H1 (cell line): Measurements from ENCODE around the gene SBK2. TPM values are rescaled to one million over a fixed set of nuclear protein-coding genes. Genes with fewer than 3 reads are reported as not detected.

Experiments used
- CTCF ChIA-PET: fragments of 300-600 bp; sonication (Branson Sonifier 250); formaldehyde crosslinking; loops from one replicate; lab custom pipeline; 2021; ENCODE audit not compliant: partially characterized antibody; lab: Charles Lee
- POLR2A ChIA-PET: fragments of 300-600 bp; sonication (Branson Sonifier 250); formaldehyde crosslinking; loops from one replicate; lab custom pipeline; 2021; ENCODE audit warnings: inconsistent platforms; ENCODE audit not compliant: partially characterized antibody; lab: Charles Lee
- DNase-seq, 2 experiments: peaks; one replicate each; pipeline versions ENCODE4 v3.0.0 to v3.0.0-alpha.2; 2010 to 2022; ENCODE audit warnings: low spot score in 2 of 2, low read depth in 1 of 2, mixed read lengths in 1 of 2
- FAIRE-seq: peaks from 2 replicates; lab custom pipeline; 2011; peaks lifted over from hg19 to GRCh38; lab: Jason Lieb, UNC
- H2AFZ ChIP-seq: 2 replicates; pipeline ENCODE4 v1.8.1; 2012; ENCODE audit warnings: low read length, inconsistent platforms
- H2AK5ac ChIP-seq: 2 replicates; pipeline ENCODE4 v1.6.1; 2013; ENCODE audit warnings: low read depth, low read length
- H2BK120ac ChIP-seq: replicated peaks from 2 replicates; pipeline ENCODE3; 2013; ENCODE audit warnings: low read depth, low read length, inconsistent platforms
- H2BK12ac ChIP-seq: 2 replicates; pipeline ENCODE4 v1.6.1; 2013; ENCODE audit warnings: low read depth, low read length
- H2BK15ac ChIP-seq: 2 replicates; pipeline ENCODE4 v1.6.1; 2013; ENCODE audit warnings: low read length
- H2BK20ac ChIP-seq: 2 replicates; pipeline ENCODE4 v1.6.1; 2013; ENCODE audit warnings: low read length
- H2BK5ac ChIP-seq: 2 replicates; pipeline ENCODE4 v1.6.1; 2013; ENCODE audit warnings: low read depth, low read length
- H3K14ac ChIP-seq: 2 replicates; pipeline ENCODE4 v1.6.1; 2013; ENCODE audit warnings: inconsistent platforms; ENCODE audit not compliant: insufficient read length
- H3K18ac ChIP-seq: 2 replicates; pipeline ENCODE4 v1.6.1; 2013; ENCODE audit warnings: low read length; ENCODE audit errors: extremely low read depth
- H3K23ac ChIP-seq: 2 replicates; pipeline ENCODE4 v1.6.1; 2013; ENCODE audit warnings: inconsistent platforms; ENCODE audit not compliant: insufficient read length
- H3K23me2 ChIP-seq: 2 replicates; pipeline ENCODE4 v1.6.1; 2013; ENCODE audit warnings: low read depth, low read length
- H3K27ac ChIP-seq: 2 replicates; pipeline ENCODE4 v1.6.1; 2011; ENCODE audit warnings: low read depth, low read length, inconsistent platforms
- H3K27me3 ChIP-seq, 4 experiments: replicated peaks in 1 of 4; 1 replicate in 1 of 4; 2 replicates in 3 of 4; pipeline versions ENCODE4 v1.6.1 to v1.8.1; 2011 to 2013; ENCODE audit warnings: low read length in 3 of 4, mild to moderate bottlenecking in 3 of 4, inconsistent platforms in 2 of 4, mixed read lengths in 2 of 4, moderate library complexity in 1 of 4; ENCODE audit not compliant: control insufficient read depth in 3 of 4, insufficient read depth in 3 of 4; ENCODE audit errors: extremely low read depth in 1 of 4
- H3K36me3 ChIP-seq, 4 experiments: 2 replicates each; pipeline versions ENCODE4 v1.6.1 to v1.8.1; 2011 to 2013; ENCODE audit warnings: mild to moderate bottlenecking in 4 of 4, low read length in 3 of 4, moderate library complexity in 2 of 4, control low read depth in 1 of 4, inconsistent platforms in 1 of 4; ENCODE audit not compliant: insufficient read depth in 4 of 4, control insufficient read depth in 2 of 4
- H3K4ac ChIP-seq: replicated peaks from 2 replicates; pipeline ENCODE3; 2013; ENCODE audit warnings: low read length, low read depth, mixed read lengths, inconsistent platforms; ENCODE audit not compliant: insufficient read length
- H3K4me1 ChIP-seq, 4 experiments: replicated peaks in 1 of 4; 1 replicate in 1 of 4; 2 replicates in 3 of 4; pipeline versions ENCODE4 v1.6.1 to v1.8.1; 2011 to 2013; ENCODE audit warnings: low read length in 3 of 4, inconsistent platforms in 2 of 4, mixed read lengths in 1 of 4; ENCODE audit not compliant: insufficient read depth in 4 of 4, control insufficient read depth in 3 of 4
- H3K4me2 ChIP-seq, 2 experiments: 2 replicates each; pipeline versions ENCODE4 v1.6.1 to v1.8.1; 2011 to 2013; ENCODE audit warnings: low read depth in 2 of 2, low read length in 2 of 2, control low read depth in 1 of 2, inconsistent platforms in 1 of 2, mild to moderate bottlenecking in 1 of 2; ENCODE audit not compliant: insufficient read depth in 1 of 2
- H3K4me3 ChIP-seq, 4 experiments: fragments of 200-600, 300-600 bp in 1 of 4; sonication (generic), shearing (Covaris generic), sonication (Bioruptor Twin) in 1 of 4; 2 replicates each; pipeline versions ENCODE4 v1.5.1 to v1.8.1; 2011 to 2016; ENCODE audit warnings: low read length in 4 of 4, low read depth in 3 of 4, control low read depth in 2 of 4, inconsistent platforms in 2 of 4, mild to moderate bottlenecking in 2 of 4, mixed read lengths in 1 of 4, moderate library complexity in 1 of 4; ENCODE audit not compliant: insufficient read depth in 2 of 4; ENCODE audit errors: extremely low read depth in 1 of 4
- H3K56ac ChIP-seq: replicated peaks from 2 replicates; pipeline ENCODE3; 2013; ENCODE audit warnings: low read depth, mild to moderate bottlenecking, mixed read lengths, low read length, inconsistent platforms; ENCODE audit not compliant: insufficient read length
- H3K79me1 ChIP-seq: 2 replicates; pipeline ENCODE4 v1.6.1; 2013; ENCODE audit warnings: low read depth, low read length, control low read depth
- H3K79me2 ChIP-seq, 2 experiments: 2 replicates each; pipeline versions ENCODE4 v1.6.1 to v1.8.1; 2012 to 2013; ENCODE audit warnings: low read length in 2 of 2, mild to moderate bottlenecking in 2 of 2, inconsistent platforms in 1 of 2; ENCODE audit not compliant: insufficient read depth in 2 of 2, control insufficient read depth in 1 of 2
- H3K9ac ChIP-seq, 4 experiments: replicated peaks in 1 of 4; 1 replicate in 1 of 4; 2 replicates in 3 of 4; pipeline versions ENCODE4 v1.6.1 to v1.8.1; 2011 to 2013; ENCODE audit warnings: low read depth in 3 of 4, low read length in 3 of 4, control low read depth in 2 of 4, mild to moderate bottlenecking in 2 of 4, moderate library complexity in 2 of 4, inconsistent platforms in 1 of 4; ENCODE audit errors: extremely low read depth in 1 of 4
- H3K9me3 ChIP-seq, 2 experiments: 2 replicates each; pipeline versions ENCODE4 v1.6.1 to v1.8.1; 2012 to 2013; ENCODE audit warnings: mild to moderate bottlenecking in 2 of 2, moderate library complexity in 2 of 2, control low read depth in 1 of 2, inconsistent platforms in 1 of 2, low read depth in 1 of 2, low read length in 1 of 2, mixed read lengths in 1 of 2; ENCODE audit not compliant: insufficient read depth in 2 of 2
- H4K20me1 ChIP-seq, 2 experiments: replicated peaks in 1 of 2; 2 replicates each; pipeline versions ENCODE3 to v1.8.1; 2011 to 2013; ENCODE audit warnings: inconsistent platforms in 2 of 2, low read length in 2 of 2, mild to moderate bottlenecking in 1 of 2; ENCODE audit not compliant: insufficient read depth in 2 of 2, control insufficient read depth in 1 of 2
- H4K5ac ChIP-seq: 2 replicates; pipeline ENCODE4 v1.6.1; 2013; ENCODE audit warnings: low read length, low read depth, mixed read lengths, inconsistent platforms; ENCODE audit not compliant: insufficient read length
- H4K8ac ChIP-seq: 2 replicates; pipeline ENCODE4 v1.8.0; 2013; ENCODE audit warnings: mild to moderate bottlenecking, moderate library complexity, low read length, inconsistent platforms; ENCODE audit not compliant: insufficient read depth; ENCODE audit errors: extremely low read depth
- H4K91ac ChIP-seq: replicated peaks from 2 replicates; pipeline ENCODE3; 2013; ENCODE audit warnings: low read length, mixed read lengths, inconsistent platforms; ENCODE audit not compliant: insufficient read length
- ASH2L ChIP-seq: fragments of 200-600, 300-600 bp; sonication (generic); IDR thresholded peaks from one replicate; pipeline ENCODE4 v1.7.1; 2017; ENCODE audit warnings: low read length
- BACH1 ChIP-seq: IDR thresholded peaks from 2 replicates; pipeline ENCODE4 v1.6.1; 2012; ENCODE audit warnings: low read length, improper control_type of control experiment
- CBX5 ChIP-seq: fragments of 300-800, 300-1000 bp; sonication (generic); IDR thresholded peaks from 2 replicates; pipeline ENCODE4 v1.7.1; 2016; ENCODE audit warnings: antibody characterized with exemption, low read length, low read depth
- EGR1 ChIP-seq: IDR thresholded peaks from 2 replicates; pipeline ENCODE4 v1.6.1; 2011; ENCODE audit warnings: low read depth, low read length, borderline replicate concordance
- EP300 ChIP-seq, 2 experiments: IDR thresholded peaks; 1 replicate in 1 of 2; 2 replicates in 1 of 2; pipeline ENCODE4 v1.6.1; 2011 to 2012; ENCODE audit warnings: low read depth in 2 of 2, low read length in 2 of 2, mild to moderate bottlenecking in 2 of 2, borderline replicate concordance in 1 of 2, inconsistent platforms in 1 of 2, moderate library complexity in 1 of 2
- HDAC2 ChIP-seq, 2 experiments: fragments of 300-600 bp in 1 of 2; sonication (generic) in 1 of 2; IDR thresholded peaks; 2 replicates each; pipeline ENCODE4 v1.6.1; 2011 to 2012; ENCODE audit warnings: low read depth in 2 of 2, low read length in 2 of 2, mild to moderate bottlenecking in 2 of 2, moderate library complexity in 2 of 2, borderline replicate concordance in 1 of 2, inconsistent platforms in 1 of 2
- PHF8 ChIP-seq: fragments of 200-600 bp; sonication (generic); conservative IDR thresholded peaks from 2 replicates; pipeline ENCODE4 v1.7.1; 2012; ENCODE audit warnings: low read depth, mild to moderate bottlenecking, inconsistent platforms, low read length, moderate library complexity
- POLR2AphosphoS5 ChIP-seq: IDR thresholded peaks from 2 replicates; pipeline ENCODE4 v1.6.1; 2011; ENCODE audit warnings: low read depth, low read length
- RNF2 ChIP-seq: fragments of 200-900, 300-1000 bp; sonication (generic); IDR thresholded peaks from 2 replicates; pipeline ENCODE4 v1.7.1; 2016; ENCODE audit warnings: borderline replicate concordance, low read depth, mild to moderate bottlenecking, antibody characterized with exemption, low read length; ENCODE audit not compliant: poor library complexity, severe bottlenecking; ENCODE audit errors: missing control alignments
- SIN3A ChIP-seq, 2 experiments: IDR thresholded peaks in 1 of 2; conservative IDR thresholded peaks in 1 of 2; 2 replicates each; pipeline ENCODE4 v1.6.1; 2011 to 2012; ENCODE audit warnings: low read length in 2 of 2, improper control_type of control experiment in 1 of 2, low read depth in 1 of 2, mild to moderate bottlenecking in 1 of 2
- SP1 ChIP-seq: IDR thresholded peaks from 2 replicates; pipeline ENCODE4 v1.6.1; 2011; ENCODE audit warnings: low read depth, low read length
- WGBS, 2 experiments: shearing (Covaris generic) in 1 of 2; methylation state at CpG; one replicate each; pipeline versions ENCODE4 v1.1.6 to v1.1.7; 2013 to 2015; ENCODE audit warnings: low lambda C conversion rate in 2 of 2, mixed read lengths in 2 of 2, inconsistent platforms in 1 of 2, low coverage in 1 of 2, missing lambda C conversion rate in 1 of 2; ENCODE audit not compliant: insufficient replicate concordance in 2 of 2, insufficient coverage in 1 of 2, insufficient read length in 1 of 2; ENCODE audit errors: extremely low coverage in 1 of 2, missing lambda C conversion rate in 1 of 2; 5-methylcytosine and 5-hydroxymethylcytosine counted together
- polyA plus RNA-seq, 7 experiments: library from polyadenylated mRNA; depleted of rRNA in 3 of 7; stranded (reverse) in 5 of 7; unstranded in 2 of 7; fragments of >200 nt in 5 of 7; fragments of 200-250 nt in 2 of 7; gene quantifications; 1 replicate in 5 of 7; 2 replicates in 1 of 7; 4 replicates in 1 of 7; pipeline versions ENCODE4 v1.2.1 to v1.2.3, GENCODE V29; 2011 to 2013; ENCODE audit warnings: missing spikeins in 2 of 7, mixed read lengths in 2 of 7
- total RNA-seq: library from RNA; stranded (reverse); fragmentation: NEBNext Ultra II Directional; extraction: Animal tissue kit (Norgen Biotek cat#: 25700); gene quantifications from 2 replicates; pipeline ENCODE4 v1.2.1, GENCODE V29; 2021

The SBK2 gene
- total and polyA plus RNA-seq, 2 of the 8 experiments (the other 6 are each of a cell fraction or from before 2014, with no cell fraction given) = 3.2 to 4.1 TPM

DNA sequence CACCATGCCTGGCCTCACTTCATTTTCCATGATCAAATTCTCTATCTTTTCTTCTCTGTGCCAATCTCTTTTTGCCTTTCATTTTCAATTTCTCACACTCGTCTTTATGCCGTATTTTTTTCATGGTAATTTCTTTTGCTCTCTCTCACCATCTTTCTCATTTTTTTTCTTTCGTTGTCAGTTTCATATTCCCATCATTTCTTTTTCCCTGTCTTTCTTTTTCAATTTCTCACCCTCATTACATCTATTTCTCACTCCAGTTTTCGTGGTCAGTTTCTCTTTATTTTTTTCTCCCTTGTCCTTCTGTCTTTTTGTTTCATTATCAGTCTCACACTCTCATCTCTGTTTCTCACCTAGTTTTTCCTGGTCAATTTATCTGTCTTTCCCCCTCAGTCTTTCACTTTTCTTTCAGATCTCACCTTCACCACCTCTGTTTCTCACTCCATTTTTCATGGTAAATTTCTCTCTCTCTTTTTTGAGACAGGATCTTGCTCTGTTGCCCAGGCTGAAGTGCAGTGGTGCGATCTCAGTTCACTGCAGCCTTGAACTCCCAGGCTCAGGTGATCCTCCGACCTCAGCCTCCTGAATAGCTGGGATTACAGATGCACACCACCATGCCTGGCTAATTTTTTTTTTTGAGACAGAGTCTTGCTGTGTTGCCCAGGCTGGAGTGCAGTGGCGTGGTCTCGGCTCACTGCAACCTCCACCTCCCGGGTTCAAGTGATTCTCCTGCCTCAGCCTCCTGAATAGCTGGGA is 34.6 kb downstream of the SBK2 start:
- POLR2A ChIA-PET = interaction anchor here (0.6 to 1.7 kb wide), 5 partner anchors 17 to 156 kb away, joined by 3 to 8 read pairs (median 4); partner anchors contain the start of genes CCDC106, FIZ1 and NAT14
- TF ChIP-seq ASH2L (no peak), SP1 (no peak), PHF8 (no peak), RNF2 (no peak), EGR1 (no peak), POLR2AphosphoS5 (no peak), HDAC2 (IDR thresholded peaks at IDR 0.05; ENCODE audit: borderline replicate concordance in 1 of 2, low read depth in 2 of 2, low read length in 2 of 2) (no peak), EP300 (IDR thresholded peaks at IDR 0.05; ENCODE audit: borderline replicate concordance in 1 of 2, low read depth in 2 of 2, low read length in 2 of 2) (no peak), SIN3A (conservative IDR thresholded peaks at IDR 0.05 in 1 of 2, IDR thresholded peaks at IDR 0.05 in 1 of 2; ENCODE audit: low read depth in 1 of 2, low read length in 2 of 2) (no peak), CBX5 (no peak), BACH1 (no peak)

More for the DNA sequence above, 34.6 kb downstream of the SBK2 start:
- Histone ChIP-seq H2AK5ac (no peak overlapping the region), H2BK120ac (no peak overlapping the region), H2BK15ac (no peak overlapping the region), H4K91ac (no peak overlapping the region), H2AFZ (no peak overlapping the region), H2BK20ac (no peak overlapping the region), H3K23ac (no peak overlapping the region), H4K8ac (no peak overlapping the region), H2BK5ac (no peak overlapping the region), H3K27me3 (peaks cover 11 to 23% (median 17%) of the 10 kb centered on the region in 4 experiments), H3K14ac (no peak overlapping the region), H3K56ac (no peak overlapping the region), H3K4me1 (no peaks in the 10 kb centered on the region), H3K4me3 (no peak overlapping the region), H3K79me2 (no peaks in the 10 kb centered on the region), H3K9me3 (peaks cover 8 to 9% of the 10 kb centered on the region in 2 experiments; a peak in 3 of 4 replicates), H3K79me1 (no peaks in the 10 kb centered on the region), H3K23me2 (no peaks in the 10 kb centered on the region), H3K4ac (no peak overlapping the region), H3K4me2 (no peak overlapping the region), H4K5ac (no peak overlapping the region), H3K9ac (no peak overlapping the region), H3K36me3 (peaks cover 0 to 3% (median 0%) of the 10 kb centered on the region in 4 experiments; a peak in 1 of 8 replicates), H2BK12ac (no peak overlapping the region), H4K20me1 (no peaks in the 10 kb centered on the region), H3K27ac (no peak overlapping the region), H3K18ac (no peak overlapping the region)
- CTCF ChIA-PET = interaction anchor here (1.1 to 2.0 kb wide), 6 partner anchors 14 to 130 kb away, joined by 3 to 8 read pairs (median 5); partner anchors contain the start of genes SSC5D and TMEM238
- FAIRE-seq (no peak), DNase-seq (no peak)
- WGBS, 2 experiments = 87 to 100% methylated on average over 2 to 9 of the region's 9 CpGs
